Smooth muscle cell (in vitro differentiated cells): Measurements from ENCODE around the gene POU2AF1. TPM values are rescaled to one million over a fixed set of nuclear protein-coding genes. Genes with fewer than 3 reads are reported as not detected.

ENCODE experiments used
- DNase-seq: peaks from one replicate; lab custom pipeline; 2025; ENCODE audit not compliant: unreplicated experiment; lab: John Stamatoyannopoulos, UW
- H2AFZ ChIP-seq: fragments of 200-600 bp; sonication (generic); 2 replicates; pipeline ENCODE4 v1.6.0; 2016; ENCODE audit warnings: antibody characterized with exemption, low read depth, mild to moderate bottlenecking
- H3F3A ChIP-seq: fragments of 200-600 bp; sonication (generic); 2 replicates; pipeline ENCODE4 v1.6.0; 2017; ENCODE audit warnings: antibody characterized with exemption, low read depth
- H3K27ac ChIP-seq: fragments of 200-600 bp; sonication (generic); 2 replicates; pipeline ENCODE4 v1.5.1; 2016; ENCODE audit warnings: low read depth, mild to moderate bottlenecking
- H3K27me3 ChIP-seq: fragments of 200-600 bp; sonication (generic); 2 replicates; pipeline ENCODE4 v1.6.1; 2016; ENCODE audit warnings: low read depth, mild to moderate bottlenecking
- H3K36me3 ChIP-seq: fragments of 200-600 bp; sonication (generic); 2 replicates; pipeline ENCODE4 v1.5.1; 2016; ENCODE audit warnings: low read depth
- H3K4me1 ChIP-seq: fragments of 200-600 bp; sonication (generic); 2 replicates; pipeline ENCODE4 v1.5.1; 2016; ENCODE audit warnings: low read depth
- H3K4me2 ChIP-seq: fragments of 200-600 bp; sonication (generic); 2 replicates; pipeline ENCODE4 v1.6.0; 2016; ENCODE audit warnings: mild to moderate bottlenecking
- H3K4me3 ChIP-seq: fragments of 200-600 bp; sonication (generic); 2 replicates; pipeline ENCODE4 v1.5.1; 2016; ENCODE audit warnings: mild to moderate bottlenecking
- H3K79me2 ChIP-seq: fragments of 200-600 bp; sonication (generic); 2 replicates; pipeline ENCODE4 v1.6.0; 2016; ENCODE audit warnings: low read depth, mild to moderate bottlenecking
- H3K9ac ChIP-seq: fragments of 200-600 bp; sonication (generic); 2 replicates; pipeline ENCODE4 v1.6.0; 2016; ENCODE audit warnings: low read depth
- H3K9me3 ChIP-seq: fragments of 200-600 bp; sonication (generic); replicated peaks from 2 replicates; pipeline ENCODE4 v1.5.1; 2016; ENCODE audit warnings: low read depth
- H4K20me1 ChIP-seq: fragments of 200-600 bp; sonication (generic); 2 replicates; pipeline ENCODE4 v1.6.0; 2016; ENCODE audit warnings: low read depth
- CTCF ChIP-seq: fragments of 200-600 bp; sonication (generic); IDR thresholded peaks from 2 replicates; pipeline ENCODE4 v1.5.1; 2017; ENCODE audit warnings: borderline replicate concordance, mild to moderate bottlenecking, antibody characterized with exemption; ENCODE audit not compliant: insufficient read depth, poor library complexity, severe bottlenecking
- WGBS: methylation state at CpG from one replicate; pipeline ENCODE4 v1.1.7; 2016; ENCODE audit warnings: low lambda C conversion rate; 5-methylcytosine and 5-hydroxymethylcytosine counted together
- polyA plus RNA-seq: library from polyadenylated mRNA; unstranded; fragments of >200 nt; fragmentation: Nextera tagmentation; extraction: Ambion mirVana; gene quantifications from 2 replicates; pipeline ENCODE4 v1.2.1, GENCODE V29; 2016
- total RNA-seq: library from RNA; depleted of rRNA; stranded (reverse); fragments of >200 nt; gene quantifications from 2 replicates; pipeline ENCODE4 v1.2.3, GENCODE V29; 2014

The POU2AF1 gene
- total and polyA plus RNA-seq, 2 experiments from 2014 or later, result not detected

DNA sequence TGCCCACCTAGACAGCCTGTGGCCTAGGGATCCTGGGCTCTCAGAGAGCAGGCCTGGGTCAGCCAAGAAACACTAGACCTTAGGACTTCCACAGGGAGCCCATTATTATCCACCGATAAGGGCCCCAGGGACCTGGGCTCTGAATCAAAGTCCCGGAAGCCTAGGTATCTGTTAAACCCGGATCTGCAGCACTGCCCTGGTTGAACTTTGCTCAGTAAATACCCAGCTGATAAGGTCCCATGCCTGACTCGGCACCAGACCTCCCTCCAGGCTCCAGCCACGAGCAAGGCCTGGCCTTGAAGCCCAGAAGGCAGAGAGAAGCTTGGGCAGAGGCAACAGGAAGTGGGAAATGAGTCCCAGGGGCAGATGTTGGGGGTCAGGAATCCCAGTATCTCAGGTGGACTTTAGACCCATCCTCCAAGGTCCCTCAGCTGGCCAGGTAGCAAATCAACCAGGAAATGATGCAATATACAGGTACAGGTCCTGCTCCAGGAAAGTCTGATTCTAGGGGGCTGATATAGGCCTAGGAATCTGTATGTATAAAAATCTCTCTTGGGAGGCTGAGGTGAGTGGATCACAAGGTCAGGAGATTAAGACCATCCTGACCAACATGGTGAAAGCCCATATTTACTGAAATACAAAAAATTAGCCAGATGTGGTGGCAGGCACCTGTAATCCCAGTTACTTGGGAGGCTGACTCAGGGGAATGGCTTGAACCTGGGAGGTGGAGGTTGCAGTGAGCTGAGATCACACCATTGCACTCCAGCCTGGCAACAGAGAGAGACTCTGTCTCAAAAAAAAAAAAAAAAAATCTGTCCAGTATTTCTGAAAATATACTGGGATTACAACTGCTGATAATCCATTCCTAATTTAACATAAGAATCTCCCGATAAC, 18.7 kb downstream of the POU2AF1 start:
- H3K4me3 ChIP-seq, result no peak overlapping the region
- no peak for DNase-seq
- H3K27me3 ChIP-seq, result no peaks in the 10 kb centered on the region
- H3K9ac ChIP-seq, result no peak overlapping the region
- H2AFZ ChIP-seq, result no peak overlapping the region
- H3K27ac ChIP-seq, result no peak overlapping the region
- no peaks in the 10 kb centered on the region for H3K36me3 ChIP-seq
- TF ChIP-seq CTCF, result no peak
- no peaks in the 10 kb centered on the region for H4K20me1 ChIP-seq
- H3K4me1 ChIP-seq, result no peaks in the 10 kb centered on the region
- H3K79me2 ChIP-seq, result no peaks in the 10 kb centered on the region
- H3F3A ChIP-seq, result no peaks in the 10 kb centered on the region
- no peak overlapping the region for H3K4me2 ChIP-seq
- no peaks in the 10 kb centered on the region for H3K9me3 ChIP-seq
- 65% methylated on average over 6 of the region's 6 CpGs for WGBS

GRCh38 chr11:111359223-111360149, 19.6 kb downstream of the POU2AF1 start:
- Histone ChIP-seq H3K4me1 (no peaks in the 10 kb centered on the region), H3K9me3 (no peaks in the 10 kb centered on the region), H3K9ac (no peak overlapping the region), H3K27ac (no peak overlapping the region), H3K27me3 (no peaks in the 10 kb centered on the region), H4K20me1 (no peaks in the 10 kb centered on the region), H2AFZ (no peak overlapping the region), H3F3A (no peaks in the 10 kb centered on the region), H3K79me2 (no peaks in the 10 kb centered on the region), H3K4me2 (no peak overlapping the region), H3K4me3 (no peak overlapping the region), H3K36me3 (no peaks in the 10 kb centered on the region)
- no peak for DNase-seq
- WGBS, result 87% methylated on average over 7 of the region's 7 CpGs
- no peak for TF ChIP-seq CTCF

- no peaks in the 10 kb centered on the region for H3K79me2 ChIP-seq
- H4K20me1 ChIP-seq, result no peaks in the 10 kb centered on the region
- H3K4me3 ChIP-seq, result no peak overlapping the region
- no peak overlapping the region for H3K4me2 ChIP-seq
- no peaks in the 10 kb centered on the region for H3K9me3 ChIP-seq
- H3F3A ChIP-seq, result no peaks in the 10 kb centered on the region
- no peak overlapping the region for H3K27ac ChIP-seq
- H2AFZ ChIP-seq, result no peak overlapping the region
- H3K36me3 ChIP-seq, result no peaks in the 10 kb centered on the region
- H3K27me3 ChIP-seq, result no peaks in the 10 kb centered on the region
- TF ChIP-seq CTCF, result no peak
- 88% methylated on average over 17 of the region's 22 CpGs for WGBS
- no peak overlapping the region for H3K9ac ChIP-seq
- DNase-seq, result no peak
- H3K4me1 ChIP-seq, result no peaks in the 10 kb centered on the region
Observed at GRCh38 chr11:111358038-111359001, 20.8 kb downstream of the POU2AF1 start.
